ENCODE data around the gene LCE1A.

GRCh38 chr1:152859696-152860095 is 32.4 kb downstream of the LCE1A start, which contains the start of gene LCE7A:
- no peak for TF ChIP-seq CTCF (IDR thresholded peaks at IDR 0.05)
- TF ChIP-seq EZH2 (IDR thresholded peaks at IDR 0.05) = no peak

All from neural progenitor cell (in vitro differentiated cells).